ENCODE results near the gene CRYBG3.
"Not testable (repeated sequence)": the region's sequence is repeated elsewhere in the genome, so short reads cannot be mapped to it uniquely, and the experiment has no call there.

The CRYBG3 gene

DNA sequence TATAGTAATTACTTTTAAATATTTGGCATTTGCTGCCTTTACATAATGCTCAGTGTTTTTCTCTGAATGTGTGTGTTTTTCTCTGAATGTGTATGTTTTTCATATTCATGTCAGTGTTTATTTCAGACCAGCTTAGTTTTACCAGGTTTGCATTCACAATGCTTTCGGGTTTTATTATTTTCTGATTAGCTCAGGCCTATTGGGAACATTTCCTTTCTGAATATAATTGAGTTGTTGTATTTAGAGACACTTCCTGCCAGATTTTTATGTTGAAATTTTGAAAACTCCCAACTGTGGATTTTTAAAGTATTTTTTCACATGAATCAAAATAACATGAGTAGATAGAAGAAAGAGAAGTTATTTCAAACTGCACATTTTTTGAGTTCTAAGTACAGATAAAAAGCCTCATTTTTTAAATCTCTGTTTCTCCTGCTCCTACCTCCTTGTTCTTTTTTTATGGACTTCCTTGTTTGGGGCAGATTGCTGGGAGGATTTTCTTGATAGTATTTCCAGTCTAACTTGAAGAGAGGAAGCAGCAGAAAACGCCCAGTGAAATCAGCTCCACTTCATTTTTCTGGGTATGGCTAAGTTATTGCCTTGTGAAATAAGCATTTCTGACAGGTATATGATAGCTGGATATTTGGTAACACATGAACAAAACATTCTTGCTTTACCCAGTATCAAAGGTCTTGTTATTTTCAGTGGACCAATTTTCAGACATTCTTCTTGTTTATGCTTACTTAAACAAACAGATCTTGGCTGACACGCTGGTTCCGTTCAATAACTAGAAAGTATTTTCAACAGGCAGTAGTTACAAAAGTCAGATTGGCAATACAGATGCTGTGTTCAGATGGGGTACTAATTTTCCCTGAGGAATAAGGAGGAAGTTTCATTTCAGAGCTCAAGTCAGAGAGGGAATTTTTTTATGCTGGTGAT, 79.8 kb downstream of the CRYBG3 start:
- DNase-seq, result no peak

DNA sequence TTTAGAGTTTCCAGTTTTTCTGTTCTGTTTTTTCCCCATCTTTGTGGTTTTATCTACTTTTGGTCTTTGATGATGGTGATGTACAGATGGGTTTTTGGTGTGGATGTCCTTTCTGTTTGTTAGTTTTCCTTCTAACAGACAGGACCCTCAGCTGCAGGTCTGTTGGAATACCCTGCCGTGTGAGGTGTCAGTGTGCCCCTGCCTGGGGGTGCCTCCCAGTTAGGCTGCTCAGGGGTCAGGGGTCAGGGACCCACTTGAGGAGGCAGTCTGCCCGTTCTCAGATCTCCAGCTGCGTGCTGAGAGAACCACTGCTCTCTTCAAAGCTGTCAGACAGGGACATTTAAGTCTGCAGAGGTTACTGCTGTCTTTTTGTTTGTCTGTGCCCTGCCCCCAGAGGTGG, 88.0 kb downstream of the CRYBG3 start:
- DNase-seq, result not testable (repeated sequence)

DNA sequence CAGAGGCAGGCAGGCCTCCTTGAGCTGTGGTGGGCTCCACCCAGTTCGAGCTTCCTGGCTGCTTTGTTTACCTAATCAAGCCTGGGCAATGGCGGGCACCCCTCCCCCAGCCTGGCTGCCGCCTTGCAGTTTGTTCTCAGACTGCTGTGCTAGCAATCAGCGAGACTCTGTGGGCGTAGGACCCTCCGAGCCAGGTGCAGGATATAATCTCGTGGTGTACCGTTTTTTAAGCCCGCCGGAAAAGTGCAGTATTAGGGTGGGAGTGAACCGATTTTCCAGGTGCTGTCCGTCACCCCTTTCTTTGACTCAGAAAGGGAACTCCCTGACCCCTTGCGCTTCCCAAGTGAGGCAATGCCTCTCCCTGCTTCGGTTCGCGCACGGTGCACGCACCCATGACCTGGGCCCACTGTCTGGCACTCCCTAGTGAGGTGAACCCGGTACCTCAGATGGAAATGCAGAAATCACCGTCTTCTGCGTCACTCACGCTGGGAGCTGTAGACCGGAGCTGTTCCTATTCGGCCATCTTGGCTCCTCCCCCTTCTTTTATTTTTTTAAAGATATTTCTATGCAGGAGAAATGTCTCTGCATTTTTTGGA, 88.5 kb downstream of the CRYBG3 start:
- not testable (repeated sequence) for DNase-seq

DNA sequence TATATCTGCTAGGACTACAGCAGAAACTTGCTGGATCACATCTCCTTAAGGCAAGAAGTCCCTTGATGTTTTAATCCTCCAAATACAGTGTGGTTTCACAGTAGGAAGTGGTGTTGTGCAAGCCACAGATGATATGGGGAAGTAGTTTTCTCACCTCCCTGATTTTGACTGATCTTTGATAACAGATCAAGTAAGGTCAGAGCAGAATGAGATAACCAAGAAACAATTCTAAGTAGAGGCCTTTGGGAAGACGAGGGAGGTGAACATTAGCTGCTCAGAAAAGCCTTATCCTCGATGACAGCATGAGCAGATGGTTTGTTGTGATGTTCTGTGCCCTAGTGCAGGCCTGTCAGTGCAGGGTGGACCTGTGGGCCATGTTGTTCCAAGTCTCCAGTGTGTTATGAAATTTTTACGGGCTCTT, 89.1 kb downstream of the CRYBG3 start:
- DNase-seq, result no peak

DNA sequence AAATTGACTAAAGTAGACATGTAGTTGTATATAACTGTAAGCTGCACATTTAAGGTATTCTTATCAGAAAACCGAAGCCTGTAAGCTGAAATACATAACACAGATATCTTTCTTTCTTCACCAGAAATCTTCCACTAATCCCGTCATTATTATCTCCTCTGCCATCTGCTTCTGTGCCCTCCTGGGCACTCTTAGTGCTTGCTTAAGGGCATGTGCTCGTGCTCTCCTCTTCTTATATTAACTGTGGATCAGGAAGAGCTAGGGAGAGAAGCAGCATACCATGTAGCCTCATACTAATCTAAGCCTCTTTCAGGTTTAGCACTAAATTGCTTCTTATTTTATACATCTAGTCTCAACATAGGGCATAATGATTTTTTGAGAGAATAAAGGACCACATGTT, 89.6 kb downstream of the CRYBG3 start:
- DNase-seq, result no peak

DNA sequence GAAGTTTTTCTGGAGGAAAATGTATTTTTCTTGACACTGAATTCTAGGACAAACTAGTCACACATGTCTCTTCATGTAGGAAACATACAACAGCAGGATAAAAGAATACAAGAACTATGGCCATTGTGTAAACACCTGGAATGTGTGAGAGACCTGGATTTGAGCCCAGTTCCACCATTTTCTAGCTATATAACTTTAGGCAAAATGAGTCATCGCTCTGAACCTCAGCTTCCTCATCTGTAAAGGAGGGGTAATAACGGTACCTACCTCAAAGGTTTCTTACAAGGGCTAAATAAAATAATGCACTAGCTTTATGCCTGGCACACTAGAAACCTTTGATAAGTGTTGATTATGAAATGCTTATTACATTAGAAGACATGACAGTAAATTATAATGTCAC, 92.6 kb downstream of the CRYBG3 start:
- DNase-seq, result no peak

DNA sequence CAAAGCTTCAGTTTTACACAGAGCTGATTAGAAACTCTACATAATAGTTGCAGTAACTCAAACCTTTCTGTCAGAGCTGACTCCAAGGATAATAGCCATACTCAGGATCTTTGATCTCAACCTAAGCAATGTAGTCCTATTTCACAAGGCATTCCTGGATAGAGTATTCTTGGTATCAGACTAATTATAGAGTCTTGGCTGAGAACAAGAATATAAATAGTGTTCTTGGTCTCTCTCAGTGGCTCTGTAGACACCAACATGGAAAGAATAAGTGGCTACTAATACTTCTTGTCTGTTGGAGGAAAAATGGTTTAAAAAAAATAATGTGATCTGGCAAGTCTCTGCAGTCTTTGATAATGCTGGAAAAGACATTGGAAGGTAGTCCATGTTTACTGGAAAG, 94.8 kb downstream of the CRYBG3 start:
- no peak for DNase-seq

DNA sequence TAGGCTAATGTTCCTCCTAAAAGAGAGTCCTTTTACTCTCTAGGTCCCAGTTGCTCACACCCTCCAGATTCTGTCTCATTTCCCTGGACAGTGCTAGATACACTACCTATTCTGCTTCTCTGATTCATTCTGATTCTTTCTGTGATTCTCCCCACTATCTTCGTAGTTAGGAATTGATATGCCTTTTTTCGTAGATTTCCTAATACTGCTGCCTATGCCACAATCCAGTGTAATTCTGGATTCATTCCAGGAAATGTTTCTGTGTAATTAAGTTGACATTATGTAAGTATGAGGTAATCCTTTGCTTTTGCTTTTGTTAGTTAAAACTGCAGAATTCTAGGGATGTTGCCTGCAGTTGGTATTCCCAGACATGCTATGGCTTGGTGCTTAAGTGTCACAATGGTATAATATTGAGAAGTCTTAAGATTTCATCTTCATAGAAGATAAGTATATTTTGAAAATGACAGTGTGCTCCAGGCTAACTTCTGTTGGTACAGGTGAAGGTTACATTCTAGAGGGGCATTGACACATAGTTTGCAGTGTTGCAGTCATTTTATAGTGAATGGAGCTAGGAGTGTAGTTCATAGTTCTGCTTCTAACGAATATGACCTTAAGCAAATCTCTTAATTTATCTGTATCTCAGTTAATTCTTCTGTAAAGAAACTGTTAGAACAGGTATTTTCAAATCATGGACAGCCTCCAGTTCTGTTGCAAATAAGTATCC, 96.2 kb downstream of the CRYBG3 start:
- no peak for DNase-seq

DNA sequence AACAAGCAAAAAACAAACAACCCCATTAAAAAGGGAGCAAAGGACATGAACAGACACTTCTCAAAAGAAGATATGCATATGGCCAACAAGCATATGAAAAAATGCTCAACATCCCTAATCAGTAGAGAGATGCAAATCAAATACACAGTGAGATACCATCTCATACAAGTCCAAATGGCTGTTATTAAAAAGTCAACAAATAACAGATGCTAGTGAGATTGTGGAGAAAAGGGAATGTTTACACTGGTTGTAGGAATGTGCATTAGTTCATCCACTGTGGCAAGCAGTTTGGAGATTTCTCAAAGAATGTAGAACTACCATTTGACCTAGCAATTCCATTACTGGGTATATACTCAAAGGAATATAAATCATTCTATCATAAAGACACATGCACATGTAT, 105.9 kb downstream of the CRYBG3 start:
- no peak for DNase-seq

DNA sequence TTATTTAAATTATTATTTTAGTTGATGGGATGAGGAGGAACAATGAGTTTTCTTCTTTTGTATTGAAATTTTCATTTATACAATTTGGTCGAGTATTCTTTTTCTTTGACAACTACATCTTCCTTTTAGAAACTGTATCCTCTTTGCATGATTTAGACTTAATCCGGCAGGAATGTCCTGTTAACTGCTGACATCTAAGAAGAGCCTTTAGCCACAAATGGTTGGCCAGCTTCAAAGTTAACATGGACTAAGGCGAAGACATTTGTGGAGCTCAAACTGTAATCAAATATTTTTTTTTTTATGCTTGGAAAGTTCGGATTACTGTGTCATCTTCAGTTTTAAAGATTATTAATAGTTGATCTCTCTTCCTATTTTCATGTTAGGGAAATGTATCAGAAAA, 107.2 kb downstream of the CRYBG3 start:
- no peak for DNase-seq

DNA sequence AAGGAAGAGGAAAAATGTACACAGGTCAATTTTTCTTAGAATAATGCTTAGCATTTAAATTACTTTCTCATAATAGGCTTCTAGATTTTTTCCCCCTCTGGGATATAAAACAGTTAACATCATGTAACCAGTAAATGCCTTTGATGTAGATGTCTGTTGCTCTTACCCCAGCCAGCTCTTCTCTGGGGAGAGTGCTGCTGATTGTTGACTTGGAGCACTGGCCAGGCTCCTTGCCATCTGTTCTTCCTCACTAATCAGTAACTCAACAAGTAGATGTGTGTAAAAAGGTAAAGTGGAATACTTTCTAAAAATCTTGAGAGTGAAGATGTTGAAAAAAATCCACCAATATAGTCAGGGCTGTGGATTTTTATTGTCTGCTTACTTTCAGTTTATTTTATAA, 108.2 kb downstream of the CRYBG3 start:
- DNase-seq, result no peak

DNA sequence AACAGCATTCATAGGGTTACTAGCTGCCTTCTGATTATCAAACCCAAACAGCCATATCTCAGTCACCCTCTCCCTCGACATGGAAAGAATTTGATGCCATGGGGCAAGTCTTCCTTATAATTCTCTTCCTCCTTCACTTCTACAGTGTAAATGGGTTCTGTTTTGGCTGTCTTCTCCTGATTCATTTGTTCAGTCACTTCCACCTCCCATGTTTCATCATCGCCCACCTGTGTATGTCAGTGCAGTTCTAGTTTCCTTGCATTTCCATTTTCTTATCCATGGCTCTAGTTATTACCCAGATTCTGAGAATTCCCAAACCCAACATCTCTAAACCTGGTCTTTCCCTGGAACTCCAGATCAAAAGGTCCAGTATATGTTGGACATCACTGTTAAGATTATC, 109.4 kb downstream of the CRYBG3 start:
- no peak for DNase-seq

DNA sequence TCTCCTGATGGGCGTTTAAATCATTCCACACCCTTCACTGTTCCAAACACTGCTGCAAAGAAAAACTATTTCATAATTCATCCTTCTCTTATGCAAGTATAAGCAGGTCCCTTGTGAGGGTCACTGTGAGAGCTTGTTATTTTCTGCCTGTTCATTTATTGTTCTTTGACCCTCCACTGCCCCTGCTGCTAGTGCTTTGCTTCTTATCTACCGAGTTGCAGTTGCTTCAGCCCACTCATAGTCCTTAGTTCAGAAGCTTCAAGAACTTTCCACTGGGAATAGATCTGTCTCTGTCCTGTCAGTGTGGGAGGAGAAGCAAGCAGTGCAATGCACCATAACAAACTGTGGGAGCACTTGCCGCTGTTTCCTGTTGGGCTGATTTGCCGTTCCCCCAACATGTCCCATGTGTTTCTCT, 110.6 kb downstream of the CRYBG3 start:
- no peak for DNase-seq

DNA sequence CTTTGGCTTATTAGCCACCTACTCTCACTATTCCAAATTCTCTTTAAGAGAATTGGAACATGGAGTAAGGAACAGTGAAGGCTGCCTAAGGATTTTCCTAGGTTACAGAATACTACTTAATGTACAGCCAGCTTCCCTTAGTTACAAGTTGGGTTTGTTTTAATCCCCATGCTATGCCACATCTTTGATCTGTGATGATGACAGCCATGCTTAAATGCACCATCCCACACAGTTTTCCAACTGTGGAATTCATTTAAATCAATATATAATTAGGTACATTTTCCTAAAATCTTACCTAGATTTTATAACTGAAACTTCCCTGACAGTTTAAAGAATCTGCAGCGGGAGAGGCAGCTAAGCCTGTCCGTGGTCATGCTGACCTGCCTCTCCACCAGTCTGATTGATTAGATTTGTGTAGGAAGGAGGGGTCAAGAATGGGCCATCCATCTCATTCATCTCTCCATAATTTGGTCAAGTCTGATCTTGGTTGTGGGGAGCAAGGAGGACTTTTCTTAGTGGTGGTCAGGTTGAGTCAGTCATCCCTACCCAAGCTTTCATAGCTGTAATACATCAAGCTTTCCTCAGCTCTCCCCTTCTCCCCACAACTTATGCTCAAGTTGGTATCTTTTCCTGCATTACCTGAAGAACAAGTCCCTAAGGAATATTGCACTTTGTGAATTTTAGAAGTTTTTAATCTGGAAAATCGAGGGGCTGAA, 113.3 kb downstream of the CRYBG3 start:
- no peak for DNase-seq

DNA sequence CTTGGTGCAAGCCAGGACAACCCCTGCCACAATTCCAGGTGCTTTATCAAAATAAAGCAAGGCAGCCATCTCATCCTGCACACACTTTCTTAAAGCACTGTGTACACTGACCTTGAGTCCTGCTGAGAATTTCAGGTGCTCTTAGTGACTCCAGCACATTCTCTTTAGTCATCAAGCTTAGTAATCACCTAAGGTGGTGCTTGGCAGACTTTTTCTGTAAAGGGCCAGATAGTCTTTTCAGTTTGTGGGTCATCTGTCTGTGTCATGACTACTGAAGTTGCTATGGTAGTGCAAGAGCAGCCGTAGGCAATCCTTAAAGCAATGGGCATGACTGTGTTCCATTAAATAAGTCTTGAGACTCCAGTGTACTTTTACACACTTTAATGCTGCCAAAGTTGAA, 114.0 kb downstream of the CRYBG3 start:
- no peak for DNase-seq

DNA sequence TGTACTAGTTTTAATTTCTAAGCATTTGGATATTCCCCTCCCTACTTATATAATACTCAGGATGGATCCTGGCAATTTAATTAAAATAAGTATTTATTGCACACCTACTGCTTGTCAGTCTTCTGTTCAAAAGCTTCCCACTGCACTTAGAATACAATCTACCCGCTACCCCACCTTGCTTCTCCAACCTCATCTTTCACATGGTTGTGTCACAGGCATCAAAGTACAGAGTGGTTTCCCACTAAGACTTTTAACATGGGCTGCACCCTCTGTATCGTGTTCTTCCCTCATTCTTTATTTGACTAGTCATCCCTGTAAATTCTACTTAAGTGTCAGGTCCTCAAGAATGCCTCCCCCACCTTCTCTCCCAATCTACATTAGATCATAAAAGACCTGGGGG, 115.4 kb downstream of the CRYBG3 start:
- DNase-seq, result no peak

DNA sequence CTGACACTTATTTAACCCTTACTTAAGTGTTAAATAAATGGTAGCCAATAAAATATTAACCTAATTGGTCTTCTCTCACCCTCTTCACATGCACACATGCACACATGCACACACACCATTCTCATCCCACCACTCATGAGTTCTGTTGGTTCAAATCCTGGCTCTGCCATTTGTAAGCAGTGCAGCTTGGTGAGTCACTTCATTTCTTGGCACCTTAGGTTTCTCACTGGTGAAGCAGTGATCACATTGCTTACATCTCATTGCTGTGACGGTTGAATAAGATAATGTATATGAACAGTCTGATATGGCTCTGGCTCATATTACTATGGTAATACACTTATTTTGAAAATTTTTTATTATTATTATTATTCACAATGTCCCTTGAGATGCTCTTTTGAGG, 116.6 kb downstream of the CRYBG3 start:
- DNase-seq, result no peak

DNA sequence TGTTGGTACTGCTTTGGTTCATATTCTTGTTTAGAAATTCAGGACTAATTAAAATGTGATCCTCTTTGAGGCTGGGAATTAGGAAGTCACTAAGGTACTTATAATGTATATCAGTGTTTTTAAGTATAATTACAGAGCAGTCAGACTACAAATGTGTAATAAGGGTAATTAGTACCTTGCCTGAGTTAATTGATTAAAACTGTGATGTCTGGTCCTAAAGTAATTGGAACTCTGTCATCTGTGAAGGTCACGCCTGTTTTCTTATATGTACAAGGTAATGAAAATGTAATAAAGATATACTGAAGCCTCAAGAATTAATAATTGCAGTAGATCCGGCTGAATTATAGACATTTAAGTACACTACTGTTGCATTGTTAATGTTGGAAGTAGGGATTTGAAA, 117.6 kb downstream of the CRYBG3 start:
- DNase-seq, result no peak

DNA sequence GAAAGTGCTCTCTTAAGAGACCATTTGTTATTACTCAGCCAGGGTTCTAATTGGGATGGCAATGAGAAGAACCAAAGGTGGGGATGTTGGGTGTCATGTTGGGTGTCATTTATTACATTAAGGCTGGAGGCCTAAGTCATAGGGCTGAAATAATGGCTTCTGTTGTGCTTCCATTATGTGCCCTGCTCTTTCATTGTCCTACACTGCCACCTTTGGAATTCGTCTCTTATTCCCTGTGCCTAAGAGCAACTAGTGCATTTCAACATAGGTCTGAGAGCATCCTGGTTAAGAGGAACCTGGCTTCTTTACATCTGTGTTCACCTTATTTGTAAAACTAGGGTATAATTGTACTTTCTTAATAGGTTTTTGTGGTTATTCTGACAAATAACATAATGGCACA, 118.2 kb downstream of the CRYBG3 start:
- no peak for DNase-seq

DNA sequence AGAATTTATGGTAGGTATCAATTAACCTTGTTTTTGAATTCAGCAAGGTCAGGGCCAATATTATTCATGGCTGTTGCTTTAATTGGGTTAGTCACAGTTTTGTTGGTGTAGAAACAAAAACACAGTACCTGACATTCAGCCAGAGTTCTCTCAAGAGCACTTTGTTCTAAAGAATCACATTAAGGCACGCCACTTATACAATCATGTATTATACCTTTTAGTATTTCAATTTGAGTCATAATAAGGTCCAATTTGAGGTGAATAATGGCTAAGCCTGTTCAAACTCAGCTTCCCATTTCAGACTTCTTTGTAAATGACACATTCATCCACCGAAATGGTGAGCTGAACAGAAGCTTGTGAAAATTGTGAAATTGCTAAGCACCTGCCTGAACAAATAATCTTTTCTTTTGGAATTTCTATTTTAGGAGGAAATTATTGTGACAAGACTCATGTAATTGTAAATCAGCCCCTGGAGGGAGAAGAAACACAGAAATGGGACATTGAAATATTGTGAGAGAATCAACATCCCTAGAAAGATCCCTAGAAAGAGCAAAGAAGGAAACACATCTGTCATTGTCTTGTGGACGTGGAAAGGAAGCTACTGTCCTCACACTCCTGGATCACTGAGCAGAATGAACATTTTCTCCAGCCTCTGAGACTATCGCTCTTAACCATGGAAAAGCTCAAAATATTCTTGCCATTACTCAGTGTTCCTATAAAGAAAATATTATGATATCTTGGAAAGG, 121.2 kb downstream of the CRYBG3 start:
- DNase-seq, result no peak

DNA sequence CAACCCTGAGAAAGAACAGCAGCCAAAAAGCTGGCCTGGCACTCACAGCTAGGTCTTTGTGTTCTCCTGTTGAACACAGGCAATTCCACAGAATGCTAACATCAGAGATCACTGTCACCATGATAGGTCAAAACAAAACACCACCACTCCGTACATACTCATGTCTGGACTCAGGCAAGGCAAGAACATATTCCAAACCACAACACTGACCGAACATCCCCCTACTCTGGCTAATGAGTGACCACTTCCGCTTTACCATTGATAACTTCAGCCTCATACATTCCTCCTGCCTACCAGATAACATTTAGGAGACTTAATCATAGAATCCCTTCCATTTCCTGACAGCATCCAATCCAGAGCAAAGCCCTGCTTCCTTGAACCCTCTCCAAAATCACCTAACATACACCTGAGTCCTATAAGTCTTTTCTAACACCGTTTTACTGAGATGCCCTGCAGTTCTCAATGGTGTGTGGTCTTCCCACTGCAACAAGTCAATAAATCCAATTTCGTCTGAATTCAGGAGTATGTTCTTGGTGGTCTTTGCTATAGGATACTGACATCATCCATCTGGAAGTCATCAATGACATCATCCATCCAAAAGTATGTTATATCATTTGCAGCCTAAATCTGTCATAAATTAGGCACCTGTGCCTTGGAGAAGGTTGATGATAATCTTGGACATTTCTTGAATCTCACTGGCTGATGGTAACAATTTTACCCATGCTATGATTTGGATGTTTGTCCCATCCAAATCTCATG, 126.7 kb downstream of the CRYBG3 start:
- no peak for DNase-seq

DNA sequence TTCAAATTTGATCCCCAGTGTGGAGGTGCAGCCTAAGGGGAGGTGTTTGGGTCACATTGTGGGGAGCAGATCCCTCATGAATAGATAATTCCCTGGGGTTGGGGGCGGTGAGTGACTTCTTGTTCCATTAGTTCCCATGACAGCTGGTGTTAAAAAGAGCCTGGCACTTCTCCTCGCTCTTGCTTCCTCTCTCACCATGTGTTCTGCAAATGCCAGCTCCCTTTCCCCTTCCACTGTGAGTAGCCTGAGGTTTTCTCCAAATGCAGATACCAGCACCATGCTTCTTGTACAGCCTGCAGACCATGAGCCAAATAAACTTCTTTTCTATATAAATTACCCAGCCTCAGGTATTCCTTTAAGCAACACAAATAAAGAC, 127.3 kb downstream of the CRYBG3 start:
- no peak for DNase-seq
